Effector memory CD4-positive, alpha-beta T cell (primary cell): ENCODE measurements around the gene UQCRH.
"Not testable (repeated sequence)": the region's sequence is repeated elsewhere in the genome, so short reads cannot be mapped to it uniquely, and the experiment has no call there.

Experiments
- DNase-seq, 3 donors: peaks; one replicate each; pipeline ENCODE4 v3.0.0-alpha.2; 2020
- H3K27ac ChIP-seq: 2 replicates; pipeline ENCODE4 v1.7.0; 2013; ENCODE audit warnings: mild to moderate bottlenecking, low read length, moderate library complexity; ENCODE audit not compliant: insufficient read depth, poor library complexity, severe bottlenecking
- H3K27me3 ChIP-seq: replicated peaks from 2 replicates; pipeline ENCODE4 v1.7.0; 2013; ENCODE audit warnings: mild to moderate bottlenecking, low read length; ENCODE audit not compliant: insufficient read depth, control insufficient read depth, poor library complexity, severe bottlenecking
- H3K36me3 ChIP-seq: 2 replicates; pipeline ENCODE4 v1.7.0; 2013; ENCODE audit warnings: mild to moderate bottlenecking, low read length, moderate library complexity; ENCODE audit not compliant: control insufficient read depth, insufficient read depth
- H3K4me1 ChIP-seq: 2 replicates; pipeline ENCODE4 v1.7.0; 2013; ENCODE audit warnings: low read length, mild to moderate bottlenecking; ENCODE audit not compliant: control insufficient read depth, insufficient read depth, poor library complexity, severe bottlenecking
- H3K4me3 ChIP-seq: 2 replicates; pipeline ENCODE4 v1.7.0; 2013; ENCODE audit warnings: low read length, low read depth, mild to moderate bottlenecking; ENCODE audit not compliant: insufficient read depth, poor library complexity, severe bottlenecking
- H3K9me3 ChIP-seq: 2 replicates; pipeline ENCODE4 v1.7.0; 2013; ENCODE audit warnings: mild to moderate bottlenecking, low read length, moderate library complexity; ENCODE audit not compliant: control insufficient read depth

Gene UQCRH

GRCh38 chr1:46365796-46366195, 62.3 kb downstream of the UQCRH start:
- H3K9me3 ChIP-seq, DNase-seq, H3K27ac ChIP-seq, H3K27me3 ChIP-seq, H3K4me3 ChIP-seq, H3K4me1 ChIP-seq: not testable (repeated sequence)
- peaks cover 32% of the 10 kb centered on the region for H3K36me3 ChIP-seq
